Measurements from ENCODE around the gene STK24.
"Not testable (repeated sequence)": the region's sequence is repeated elsewhere in the genome, so short reads cannot be mapped to it uniquely, and the experiment has no call there.

Gene STK24

DNA sequence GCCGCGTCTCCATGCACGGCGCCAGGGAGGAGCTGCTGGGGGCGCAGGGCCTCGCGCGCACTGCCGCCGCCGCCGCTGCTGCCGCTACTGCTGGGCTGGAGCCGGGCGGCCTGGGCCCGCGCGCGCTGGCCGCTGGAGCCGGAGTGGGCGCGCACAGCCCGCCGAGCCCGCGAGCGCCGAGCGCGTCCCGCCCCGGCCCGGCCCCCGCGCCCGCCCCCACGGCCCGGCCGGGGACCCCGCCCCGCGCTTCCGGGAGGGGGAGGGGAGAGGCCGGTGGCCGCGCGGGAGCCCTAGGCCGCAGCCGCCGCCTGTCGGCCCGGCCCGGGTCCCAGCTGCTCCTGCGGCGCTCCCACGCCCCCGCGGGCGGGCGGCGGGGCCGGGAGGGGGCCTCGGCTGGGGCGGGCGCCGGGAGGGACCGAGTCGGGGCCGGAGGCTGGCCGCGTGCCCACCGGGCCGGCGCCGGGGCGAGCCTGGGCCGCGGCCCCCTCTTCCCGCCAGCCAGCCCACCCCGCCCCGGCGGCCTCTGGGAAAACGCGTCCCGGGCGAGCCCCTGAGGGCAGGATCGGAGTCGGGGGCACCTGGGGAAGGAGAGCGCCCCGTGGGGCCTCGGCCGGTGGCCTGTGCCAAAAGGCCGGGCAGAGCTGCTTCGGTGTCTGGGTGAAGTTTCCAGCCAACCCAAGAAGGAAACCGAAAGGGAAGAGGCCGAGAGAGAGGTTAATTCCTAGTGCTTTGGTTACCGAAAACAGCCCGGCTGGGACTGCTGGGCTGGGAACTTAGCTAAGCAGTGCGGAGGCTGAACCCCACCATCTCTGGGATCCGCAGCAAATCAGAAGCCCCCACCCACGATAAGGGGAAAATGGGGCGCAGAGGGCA, at the start of gene STK24:
Gene STK24, minus strand, starts transcription at position 145 of the 873 bp plus-strand sequence. CDS start 321 bp downstream, outside the sequence.
- DNase-seq (ENCODE audit: low spot score), result peak; percentile 83
- FAIRE-seq, result no peak

DNA sequence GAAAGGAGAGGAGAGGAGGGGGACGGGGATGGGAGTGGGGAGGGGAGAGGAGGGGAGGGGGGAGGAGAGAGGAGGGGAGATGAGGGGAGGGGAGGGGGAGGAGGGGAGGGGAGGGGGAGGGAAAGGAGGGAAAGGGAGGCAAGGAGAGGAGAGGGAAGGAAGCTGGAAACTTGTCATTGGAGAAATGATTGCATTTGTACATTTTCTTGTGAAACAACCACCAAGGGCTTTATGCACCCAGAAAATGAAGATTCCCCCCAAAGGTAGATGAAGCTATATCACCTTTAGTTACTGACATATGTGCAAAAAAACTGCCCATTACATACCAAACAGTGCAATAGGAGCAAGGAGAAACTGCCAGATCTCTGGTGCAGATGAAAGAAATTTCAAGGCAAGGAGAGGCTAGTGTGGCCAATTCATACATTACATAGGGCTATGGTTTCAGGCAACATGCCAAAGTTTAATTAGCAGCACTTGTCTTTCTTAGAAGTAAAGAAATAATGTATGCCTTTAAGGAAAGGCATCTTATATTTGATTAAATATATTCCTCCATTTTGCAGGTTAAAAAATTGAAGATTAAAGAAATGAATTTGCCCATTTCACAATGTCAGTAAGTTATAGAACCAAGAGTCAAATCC, 49.5 kb upstream of the STK24 start:
- DNase-seq (ENCODE audit: low spot score) (no peak), FAIRE-seq (no peak)

GRCh38 chr13:98624589-98624988, 47.7 kb upstream of the STK24 start:
- not testable (repeated sequence) for DNase-seq (ENCODE audit: low spot score); FAIRE-seq

DNA sequence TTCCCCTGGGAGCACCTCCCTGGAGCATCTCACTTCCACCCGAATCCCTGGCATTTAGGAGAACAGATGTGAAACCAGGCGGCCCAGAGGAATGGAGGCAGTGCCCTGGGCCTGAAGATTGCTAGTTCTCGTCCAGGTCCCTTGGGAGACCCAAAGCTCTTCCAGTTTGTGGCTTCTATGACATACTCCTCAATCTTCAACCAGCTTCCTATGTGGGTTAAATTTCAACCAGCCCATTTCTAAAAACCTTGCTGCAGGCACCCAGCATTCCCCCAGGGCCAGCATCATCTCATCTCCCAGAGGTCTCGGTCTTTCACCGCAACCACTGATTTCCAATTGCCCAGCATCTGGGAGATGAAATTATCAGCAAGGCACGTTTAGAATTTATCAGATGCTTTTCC, 46.0 kb upstream of the STK24 start:
- FAIRE-seq (no peak), DNase-seq (ENCODE audit: low spot score) (no peak)

DNA sequence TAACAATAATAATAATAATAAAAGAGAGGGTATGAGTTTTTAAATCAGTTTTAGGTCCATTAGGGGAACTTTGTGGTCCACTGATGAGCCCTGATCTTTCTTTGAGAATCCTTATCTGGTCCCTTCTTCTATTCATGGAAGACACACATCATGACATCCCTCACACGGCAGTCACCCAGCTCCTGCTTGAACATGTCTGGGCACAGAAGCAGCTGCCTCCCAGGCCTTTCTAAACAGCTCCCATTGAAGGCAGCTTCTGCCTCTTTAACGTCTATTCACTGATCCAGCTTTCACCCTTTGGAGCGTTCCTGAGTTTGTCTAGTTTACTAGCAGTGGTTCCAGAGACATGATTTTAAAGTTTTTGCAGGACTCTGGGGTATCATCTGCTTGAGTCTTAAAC, 42.6 kb upstream of the STK24 start:
- no peak for DNase-seq (ENCODE audit: low spot score)
- FAIRE-seq, result no peak

DNA sequence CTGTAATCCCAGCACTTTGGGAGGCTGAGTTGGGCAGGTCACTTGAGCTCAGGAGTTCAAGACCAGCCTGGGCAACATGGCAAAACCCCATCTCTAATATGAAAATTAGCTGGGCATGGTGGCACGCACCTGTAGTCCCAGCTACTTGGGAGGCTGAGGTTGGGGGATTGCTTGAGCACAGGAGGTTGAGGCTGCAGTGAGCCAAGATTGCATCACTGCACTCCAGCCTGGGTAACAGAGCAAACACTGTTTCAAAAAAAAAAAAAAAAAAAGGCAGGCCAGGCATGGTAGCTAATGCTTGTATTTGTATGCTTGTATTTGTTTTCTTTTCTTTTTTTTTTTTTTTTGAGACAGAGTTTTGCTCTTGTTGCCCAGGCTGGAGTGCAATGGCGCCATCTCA, 38.7 kb upstream of the STK24 start:
- not testable (repeated sequence) for FAIRE-seq

DNA sequence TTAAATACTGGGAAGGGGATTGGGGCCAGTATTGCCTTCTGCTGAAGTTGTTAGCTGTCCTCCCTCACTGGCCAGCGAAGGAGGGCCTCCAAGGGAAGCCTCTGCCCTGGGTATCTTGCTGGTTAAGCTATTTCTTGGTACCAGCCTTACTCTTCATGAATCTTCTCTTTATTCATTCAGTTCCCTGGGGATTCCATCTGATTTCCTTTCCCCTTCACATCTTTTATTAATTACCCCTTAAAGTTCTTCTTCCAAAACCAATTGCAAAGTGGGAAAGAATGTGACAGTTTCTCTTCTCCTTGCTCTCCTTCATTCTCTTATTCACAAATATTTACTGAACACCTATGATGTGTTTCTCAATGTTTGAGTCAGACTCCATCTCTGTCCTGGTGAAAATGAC, 36.7 kb upstream of the STK24 start:
- FAIRE-seq, result no peak
- DNase-seq (ENCODE audit: low spot score), result no peak

More for the DNA sequence above, 38.7 kb upstream of the STK24 start:
- DNase-seq (ENCODE audit: low spot score), result not testable (repeated sequence)

DNA sequence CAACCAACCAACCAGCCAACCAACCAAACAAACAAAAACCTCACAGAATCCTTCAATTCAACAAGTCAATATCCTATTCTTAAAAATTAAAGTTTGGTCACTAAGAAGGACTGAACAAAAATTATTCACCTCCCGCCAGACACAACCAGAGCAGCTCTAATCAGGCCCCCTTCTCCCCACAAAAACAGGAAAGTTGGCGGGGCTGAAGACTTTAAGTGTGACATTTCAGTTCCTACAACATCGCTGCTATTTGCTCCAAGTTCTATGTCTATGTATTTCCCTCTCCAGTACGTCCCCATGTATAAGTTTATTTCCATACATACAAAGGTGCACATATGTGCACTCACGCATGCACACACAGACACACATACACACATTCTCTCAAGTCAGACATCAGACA, 32.8 kb upstream of the STK24 start:
- DNase-seq (ENCODE audit: low spot score) (no peak), FAIRE-seq (no peak)

DNA sequence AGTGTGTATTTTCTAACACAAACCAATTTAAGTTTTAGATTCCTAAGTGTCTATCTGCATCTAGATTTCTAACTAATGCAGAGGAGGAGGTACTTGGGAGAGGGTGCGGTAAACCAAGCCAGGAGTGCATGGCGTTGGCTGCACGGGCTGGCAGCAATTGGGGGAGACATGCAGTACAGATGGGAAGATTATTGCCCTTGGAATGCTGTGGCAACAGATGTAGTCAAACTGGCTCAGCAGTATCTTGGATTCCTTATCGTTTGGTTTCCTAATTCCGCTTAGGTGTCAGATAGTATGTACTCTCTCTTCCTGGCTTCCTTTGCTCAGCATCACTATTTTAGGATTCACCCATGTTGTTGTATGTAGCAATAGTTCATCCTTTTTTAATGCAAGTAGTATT, 29.4 kb upstream of the STK24 start:
- no peak for DNase-seq (ENCODE audit: low spot score)

DNA sequence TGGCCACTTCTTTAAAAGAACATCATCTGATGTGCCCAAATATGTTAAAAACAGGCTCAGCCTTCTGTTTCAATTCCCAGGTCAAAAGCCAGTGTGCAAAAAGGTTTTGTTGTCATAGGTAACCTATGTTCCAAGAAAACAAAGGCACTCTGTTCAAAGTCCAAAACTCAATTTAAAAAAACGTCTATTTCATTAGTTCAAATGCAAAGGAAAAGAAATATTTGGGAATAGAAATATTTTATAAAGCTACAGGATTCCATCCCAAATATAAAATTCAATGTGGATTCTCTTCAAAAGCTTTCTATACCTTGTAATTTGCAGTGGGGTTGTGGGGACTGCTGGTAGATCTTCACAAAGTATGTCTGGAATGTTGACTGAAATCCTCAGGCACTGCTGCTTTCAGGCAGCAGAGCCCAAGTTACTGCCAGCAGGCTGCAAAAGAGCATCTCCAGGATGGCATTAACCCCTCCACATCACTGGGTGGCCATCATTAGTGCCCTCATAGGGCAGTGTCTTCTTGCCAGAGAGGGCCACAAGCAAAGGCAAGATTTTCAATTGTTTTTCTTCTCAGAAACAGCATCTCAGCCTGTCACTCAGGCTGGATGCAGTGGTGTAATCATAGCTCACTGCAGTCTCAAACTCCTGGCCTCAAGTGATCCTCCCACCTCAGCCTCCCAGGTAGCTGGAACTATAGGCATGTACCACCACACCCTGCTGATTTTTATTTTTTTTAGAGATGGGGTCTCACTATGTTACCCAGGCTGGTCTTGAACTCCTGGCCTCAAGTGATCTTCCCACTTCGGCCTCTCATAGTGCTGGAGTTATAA, 22.8 kb upstream of the STK24 start:
- FAIRE-seq, result no peak
- peak; percentile 7 for DNase-seq (ENCODE audit: low spot score)

More for the DNA sequence above, 29.4 kb upstream of the STK24 start:
- no peak for FAIRE-seq

- DNase-seq (ENCODE audit: low spot score), result no peak
- FAIRE-seq, result no peak
These were observed 21.1 kb upstream of the STK24 start for GRCh38 chr13:98598043-98598442.

GRCh38 chr13:98595134-98595533, 18.2 kb upstream of the STK24 start:
- no peak for DNase-seq (ENCODE audit: low spot score)
- FAIRE-seq, result no peak

- FAIRE-seq (no peak), DNase-seq (ENCODE audit: low spot score) (no peak)
These were observed 15.4 kb upstream of the STK24 start for GRCh38 chr13:98592362-98592732.

DNA sequence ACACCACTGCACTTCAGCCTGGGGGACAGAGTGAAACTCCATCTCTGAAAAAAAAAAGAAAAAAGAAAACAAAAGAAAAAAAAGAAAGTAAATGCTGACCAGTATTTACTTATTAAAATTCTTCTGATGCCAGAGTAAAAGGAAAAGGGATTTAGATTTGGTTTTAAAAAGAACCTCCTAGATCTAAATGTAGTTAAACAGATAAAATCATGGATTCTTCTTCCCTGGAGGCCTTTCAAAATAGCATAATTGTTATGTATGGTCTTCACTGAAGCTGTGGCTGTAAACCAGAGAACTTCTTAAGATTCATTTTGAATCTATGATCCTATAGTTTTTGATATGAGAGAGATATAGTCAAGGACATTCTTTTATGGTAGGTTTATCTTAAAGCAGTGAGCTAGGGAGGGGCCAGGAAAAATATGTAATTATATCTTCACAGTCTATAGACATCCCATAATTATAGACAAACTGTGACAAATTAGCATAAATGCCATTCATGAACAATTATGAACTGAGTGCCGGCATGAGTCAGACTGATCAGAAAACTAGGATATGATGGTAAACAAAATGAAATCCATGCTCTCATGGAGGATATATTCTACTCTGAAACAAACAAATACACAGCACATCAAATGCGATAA, 14.9 kb upstream of the STK24 start:
- FAIRE-seq (no peak), DNase-seq (ENCODE audit: low spot score) (no peak)

DNA sequence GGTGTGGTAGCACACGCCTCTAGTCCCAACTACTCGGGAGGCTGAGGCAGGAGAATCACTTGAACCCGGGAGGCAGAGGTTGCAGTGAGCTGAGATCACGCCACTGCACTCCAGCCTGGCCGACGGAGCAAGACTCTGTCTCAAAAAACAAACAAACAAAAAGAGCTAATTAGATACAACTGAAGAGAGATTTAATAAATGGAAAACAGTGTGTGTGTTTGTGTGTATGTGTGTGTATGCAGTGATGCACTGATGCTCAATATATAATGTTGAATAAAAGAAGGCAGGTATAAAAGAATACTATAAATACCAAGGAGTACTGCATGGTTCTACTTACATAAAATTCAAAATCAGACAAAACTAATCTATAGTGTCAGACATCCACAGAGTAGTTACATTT, 13.6 kb upstream of the STK24 start:
- DNase-seq (ENCODE audit: low spot score); FAIRE-seq: not testable (repeated sequence)

- not testable (repeated sequence) for DNase-seq (ENCODE audit: low spot score); FAIRE-seq
These were observed 12.6 kb upstream of the STK24 start for GRCh38 chr13:98589516-98589915.

GRCh38 chr13:98586400-98587345, 9.8 kb upstream of the STK24 start:
- DNase-seq (ENCODE audit: low spot score), result no peak
- no peak for FAIRE-seq

GRCh38 chr13:98585946-98586345, 9.0 kb upstream of the STK24 start:
- no peak for FAIRE-seq

DNA sequence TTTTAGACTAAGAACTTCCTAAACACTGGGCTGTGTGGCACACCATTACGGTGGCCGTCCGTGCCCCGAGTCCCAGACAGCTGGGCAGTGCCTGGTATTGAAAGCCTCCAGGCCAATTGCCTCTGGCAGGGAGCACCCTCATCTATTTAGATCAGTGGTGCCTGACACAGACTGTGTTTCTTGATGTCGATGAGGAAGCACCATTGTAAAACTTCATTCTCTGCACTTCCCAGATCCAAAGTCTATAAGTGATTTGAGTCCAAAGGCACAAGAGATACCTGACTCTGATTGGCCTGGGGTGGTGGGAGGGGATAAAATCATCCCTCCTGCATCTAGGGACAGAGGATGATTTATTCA, 8.5 kb upstream of the STK24 start:
- no peak for FAIRE-seq
- no peak for DNase-seq (ENCODE audit: low spot score)

More at GRCh38 chr13:98585946-98586345, 9.0 kb upstream of the STK24 start:
- no peak for DNase-seq (ENCODE audit: low spot score)

All from urothelium cell line (cell line).